HG03060 (cell line): Measurements from ENCODE around the gene CIAO3.

ENCODE experiments used
- ATAC-seq: cut with Tn5 transposase; IDR thresholded peaks from one replicate; pipeline ENCODE4 v1.9.1; 2021; ENCODE audit warnings: low read depth, moderate number of reproducible peaks; ENCODE audit not compliant: unreplicated experiment

The CIAO3 gene

GRCh38 chr16:725041-725376 is 15.8 kb downstream of the CIAO3 start:
- ATAC-seq: no peak

- ATAC-seq: no peak
Observed at GRCh38 chr16:724188-725040, 16.4 kb downstream of the CIAO3 start.

- no peak for ATAC-seq
Observed at GRCh38 chr16:723695-724094, 17.1 kb downstream of the CIAO3 start.

- ATAC-seq: no peak
Observed at GRCh38 chr16:722835-723633, 17.8 kb downstream of the CIAO3 start.

- no peak for ATAC-seq
Observed at GRCh38 chr16:721765-722540, 18.8 kb downstream of the CIAO3 start.

GRCh38 chr16:720990-721764 is 19.6 kb downstream of the CIAO3 start, which contains the start of gene ANTKMT:
TSS of gene ANTKMT (plus strand) at chr16:721146. CDS start at chr16:721275, 129 bp downstream.
- ATAC-seq: no peak

GRCh38 chr16:720447-720989 is 20.3 kb downstream of the CIAO3 start:
- no peak for ATAC-seq

- ATAC-seq: no peak
Observed at GRCh38 chr16:719815-720446, 20.9 kb downstream of the CIAO3 start.

- ATAC-seq: no peak
Observed at GRCh38 chr16:718922-719321, 21.9 kb downstream of the CIAO3 start.

GRCh38 chr16:718389-718788 is 22.4 kb downstream of the CIAO3 start:
- ATAC-seq: no peak

GRCh38 chr16:717450-718245 is 23.1 kb downstream of the CIAO3 start:
- ATAC-seq: no peak

GRCh38 chr16:716768-717325 is 23.9 kb downstream of the CIAO3 start:
- no peak for ATAC-seq

GRCh38 chr16:716200-716568 is 24.6 kb downstream of the CIAO3 start:
- ATAC-seq: no peak

GRCh38 chr16:715477-716199 is 25.2 kb downstream of the CIAO3 start:
- ATAC-seq: no peak

- no peak for ATAC-seq
Observed at GRCh38 chr16:714558-715476, 26.0 kb downstream of the CIAO3 start, which contains the start of gene METRN. TSS of gene METRN (plus strand) at chr16:715118. CDS start at chr16:715290, 172 bp downstream.

GRCh38 chr16:714079-714478 is 26.7 kb downstream of the CIAO3 start:
- ATAC-seq: no peak
